GM23248 (cell line): ENCODE results near the gene MIGA2.

Experiments used
- EZH2 ChIP-seq: fragments of 200-600 bp; sonication (generic); IDR thresholded peaks from 2 replicates; pipeline ENCODE4 v1.6.1; 2018; ENCODE audit warnings: antibody characterized with exemption, mild to moderate bottlenecking; ENCODE audit not compliant: insufficient read depth, poor library complexity, severe bottlenecking
- EZH2phosphoT487 ChIP-seq: fragments of 200-600 bp; sonication (generic); IDR thresholded peaks from 2 replicates; pipeline ENCODE4 v1.6.1; 2018; ENCODE audit warnings: antibody characterized with exemption, moderate library complexity, mild to moderate bottlenecking, low read depth; ENCODE audit not compliant: insufficient read depth

- TF ChIP-seq EZH2phosphoT487, result no peak
- no peak for TF ChIP-seq EZH2
Observed at GRCh38 chr9:129005336-129005997, 31.0 kb upstream of the MIGA2 start.
